ENCODE results near the gene LPCAT1.

The LPCAT1 gene

GRCh38 chr5:1547236-1547635 is 23.5 kb upstream of the LPCAT1 start:
- Histone ChIP-seq H3K9me3 (ENCODE audit: control insufficient read depth in 5 of 5, low read length in 5 of 5) (no peaks in the 10 kb centered on the region), H3K27ac (ENCODE audit: low read depth, low read length) (no peak overlapping the region), H3K9ac (ENCODE audit: low read length in 5 of 5) (no peak overlapping the region), H3K4me1 (ENCODE audit: control insufficient read depth in 5 of 5, insufficient read depth in 5 of 5, low read length in 5 of 5) (peaks cover 0 to 12% (median 7%) of the 10 kb centered on the region in 5 donors), H3K4me3 (ENCODE audit: low read depth in 1 of 5, low read length in 5 of 5) (no peak overlapping the region), H3K36me3 (ENCODE audit: control insufficient read depth in 5 of 5, insufficient read depth in 5 of 5, low read length in 5 of 5) (no peaks in the 10 kb centered on the region), H3K27me3 (ENCODE audit: control insufficient read depth in 5 of 5, insufficient read depth in 4 of 5, low read length in 5 of 5) (peaks cover 0 to 4% (median 0%) of the 10 kb centered on the region in 5 donors)

- Histone ChIP-seq H3K4me1 (ENCODE audit: control insufficient read depth in 5 of 5, insufficient read depth in 5 of 5, low read length in 5 of 5) (peaks cover 0 to 12% (median 7%) of the 10 kb centered on the region in 5 donors), H3K9me3 (ENCODE audit: control insufficient read depth in 5 of 5, low read length in 5 of 5) (no peaks in the 10 kb centered on the region), H3K4me3 (ENCODE audit: low read depth in 1 of 5, low read length in 5 of 5) (no peak overlapping the region), H3K9ac (ENCODE audit: low read length in 5 of 5) (no peak overlapping the region), H3K27ac (ENCODE audit: low read depth, low read length) (no peak overlapping the region), H3K36me3 (ENCODE audit: control insufficient read depth in 5 of 5, insufficient read depth in 5 of 5, low read length in 5 of 5) (no peaks in the 10 kb centered on the region), H3K27me3 (ENCODE audit: control insufficient read depth in 5 of 5, insufficient read depth in 4 of 5, low read length in 5 of 5) (peaks cover 0 to 4% (median 0%) of the 10 kb centered on the region in 5 donors)
Measured at GRCh38 chr5:1546556-1546955, 22.8 kb upstream of the LPCAT1 start.

GRCh38 chr5:1545805-1546355 is 22.1 kb upstream of the LPCAT1 start:
- no peak overlapping the region for H3K4me3 ChIP-seq (ENCODE audit: low read depth in 1 of 5, low read length in 5 of 5)
- no peaks in the 10 kb centered on the region for H3K36me3 ChIP-seq (ENCODE audit: control insufficient read depth in 5 of 5, insufficient read depth in 5 of 5, low read length in 5 of 5)
- H3K9ac ChIP-seq (ENCODE audit: low read length in 5 of 5), result no peak overlapping the region
- no peak overlapping the region for H3K27ac ChIP-seq (ENCODE audit: low read depth, low read length)
- H3K4me1 ChIP-seq (ENCODE audit: control insufficient read depth in 5 of 5, insufficient read depth in 5 of 5, low read length in 5 of 5), result peaks cover 0 to 15% (median 7%) of the 10 kb centered on the region in 5 donors
- H3K9me3 ChIP-seq (ENCODE audit: control insufficient read depth in 5 of 5, low read length in 5 of 5), result no peaks in the 10 kb centered on the region
- peaks cover 0 to 4% (median 0%) of the 10 kb centered on the region in 5 donors for H3K27me3 ChIP-seq (ENCODE audit: control insufficient read depth in 5 of 5, insufficient read depth in 4 of 5, low read length in 5 of 5)

GRCh38 chr5:1545126-1545804 is 21.5 kb upstream of the LPCAT1 start:
- Histone ChIP-seq H3K36me3 (ENCODE audit: control insufficient read depth in 5 of 5, insufficient read depth in 5 of 5, low read length in 5 of 5) (no peaks in the 10 kb centered on the region), H3K4me3 (ENCODE audit: low read depth in 1 of 5, low read length in 5 of 5) (no peak overlapping the region), H3K27ac (ENCODE audit: low read depth, low read length) (no peak overlapping the region), H3K27me3 (ENCODE audit: control insufficient read depth in 5 of 5, insufficient read depth in 4 of 5, low read length in 5 of 5) (peaks cover 0 to 4% (median 0%) of the 10 kb centered on the region in 5 donors), H3K4me1 (ENCODE audit: control insufficient read depth in 5 of 5, insufficient read depth in 5 of 5, low read length in 5 of 5) (peaks cover 0 to 15% (median 7%) of the 10 kb centered on the region in 5 donors), H3K9me3 (ENCODE audit: control insufficient read depth in 5 of 5, low read length in 5 of 5) (no peaks in the 10 kb centered on the region), H3K9ac (ENCODE audit: low read length in 5 of 5) (no peak overlapping the region)

GRCh38 chr5:1544294-1544961 is 20.7 kb upstream of the LPCAT1 start:
- Histone ChIP-seq H3K9me3 (ENCODE audit: control insufficient read depth in 5 of 5, low read length in 5 of 5) (no peaks in the 10 kb centered on the region), H3K27ac (ENCODE audit: low read depth, low read length) (no peak overlapping the region), H3K4me3 (ENCODE audit: low read depth in 1 of 5, low read length in 5 of 5) (no peak overlapping the region), H3K27me3 (ENCODE audit: control insufficient read depth in 5 of 5, insufficient read depth in 4 of 5, low read length in 5 of 5) (peaks cover 0 to 4% (median 0%) of the 10 kb centered on the region in 5 donors), H3K9ac (ENCODE audit: low read length in 5 of 5) (no peak overlapping the region), H3K36me3 (ENCODE audit: control insufficient read depth in 5 of 5, insufficient read depth in 5 of 5, low read length in 5 of 5) (no peaks in the 10 kb centered on the region), H3K4me1 (ENCODE audit: control insufficient read depth in 5 of 5, insufficient read depth in 5 of 5, low read length in 5 of 5) (peaks cover 0 to 15% (median 7%) of the 10 kb centered on the region in 5 donors)

GRCh38 chr5:1543398-1544293 is 19.9 kb upstream of the LPCAT1 start:
- H3K9me3 ChIP-seq (ENCODE audit: control insufficient read depth in 5 of 5, low read length in 5 of 5), result no peaks in the 10 kb centered on the region
- H3K36me3 ChIP-seq (ENCODE audit: control insufficient read depth in 5 of 5, insufficient read depth in 5 of 5, low read length in 5 of 5), result no peaks in the 10 kb centered on the region
- H3K27me3 ChIP-seq (ENCODE audit: control insufficient read depth in 5 of 5, insufficient read depth in 4 of 5, low read length in 5 of 5), result peaks cover 0 to 2% (median 0%) of the 10 kb centered on the region in 5 donors
- no peak overlapping the region for H3K27ac ChIP-seq (ENCODE audit: low read depth, low read length)
- no peak overlapping the region for H3K4me3 ChIP-seq (ENCODE audit: low read depth in 1 of 5, low read length in 5 of 5)
- H3K9ac ChIP-seq (ENCODE audit: low read length in 5 of 5), result no peak overlapping the region
- peaks cover 0 to 15% (median 7%) of the 10 kb centered on the region in 5 donors for H3K4me1 ChIP-seq (ENCODE audit: control insufficient read depth in 5 of 5, insufficient read depth in 5 of 5, low read length in 5 of 5)

GRCh38 chr5:1542781-1543180 is 19.0 kb upstream of the LPCAT1 start:
- no peaks in the 10 kb centered on the region for H3K27me3 ChIP-seq (ENCODE audit: control insufficient read depth in 5 of 5, insufficient read depth in 4 of 5, low read length in 5 of 5)
- H3K4me3 ChIP-seq (ENCODE audit: low read depth in 1 of 5, low read length in 5 of 5), result no peak overlapping the region
- H3K27ac ChIP-seq (ENCODE audit: low read depth, low read length), result no peak overlapping the region
- H3K4me1 ChIP-seq (ENCODE audit: control insufficient read depth in 5 of 5, insufficient read depth in 5 of 5, low read length in 5 of 5), result peaks cover 0 to 15% (median 7%) of the 10 kb centered on the region in 5 donors
- H3K9ac ChIP-seq (ENCODE audit: low read length in 5 of 5), result no peak overlapping the region
- H3K36me3 ChIP-seq (ENCODE audit: control insufficient read depth in 5 of 5, insufficient read depth in 5 of 5, low read length in 5 of 5), result no peaks in the 10 kb centered on the region
- no peaks in the 10 kb centered on the region for H3K9me3 ChIP-seq (ENCODE audit: control insufficient read depth in 5 of 5, low read length in 5 of 5)

GRCh38 chr5:1541702-1542400 is 18.1 kb upstream of the LPCAT1 start:
- Histone ChIP-seq H3K9ac (ENCODE audit: low read length in 5 of 5) (no peak overlapping the region), H3K4me1 (ENCODE audit: control insufficient read depth in 5 of 5, insufficient read depth in 5 of 5, low read length in 5 of 5) (peaks cover 0 to 15% (median 7%) of the 10 kb centered on the region in 5 donors), H3K27ac (ENCODE audit: low read depth, low read length) (no peak overlapping the region), H3K27me3 (ENCODE audit: control insufficient read depth in 5 of 5, insufficient read depth in 4 of 5, low read length in 5 of 5) (no peaks in the 10 kb centered on the region), H3K36me3 (ENCODE audit: control insufficient read depth in 5 of 5, insufficient read depth in 5 of 5, low read length in 5 of 5) (no peaks in the 10 kb centered on the region), H3K4me3 (ENCODE audit: low read depth in 1 of 5, low read length in 5 of 5) (no peak overlapping the region), H3K9me3 (ENCODE audit: control insufficient read depth in 5 of 5, low read length in 5 of 5) (no peaks in the 10 kb centered on the region)
